Activated CD4-positive, alpha-beta T cell treated with anti-CD3 and anti-CD28 coated beads, Interleukin-10, Interleukin-2, amounts not matched to agents 100 ng/mL and 50 ng/mL, durations not matched to agents 16 hours and 8 hours (primary cell): Measurements from ENCODE around the gene KIAA1217.
"Not testable (repeated sequence)": the region's sequence is repeated elsewhere in the genome, so short reads cannot be mapped to it uniquely, and the experiment has no call there.

ENCODE experiments used
- DNase-seq: peaks from one replicate; pipeline ENCODE4 v3.0.0-alpha.2; 2020

Gene KIAA1217

DNA sequence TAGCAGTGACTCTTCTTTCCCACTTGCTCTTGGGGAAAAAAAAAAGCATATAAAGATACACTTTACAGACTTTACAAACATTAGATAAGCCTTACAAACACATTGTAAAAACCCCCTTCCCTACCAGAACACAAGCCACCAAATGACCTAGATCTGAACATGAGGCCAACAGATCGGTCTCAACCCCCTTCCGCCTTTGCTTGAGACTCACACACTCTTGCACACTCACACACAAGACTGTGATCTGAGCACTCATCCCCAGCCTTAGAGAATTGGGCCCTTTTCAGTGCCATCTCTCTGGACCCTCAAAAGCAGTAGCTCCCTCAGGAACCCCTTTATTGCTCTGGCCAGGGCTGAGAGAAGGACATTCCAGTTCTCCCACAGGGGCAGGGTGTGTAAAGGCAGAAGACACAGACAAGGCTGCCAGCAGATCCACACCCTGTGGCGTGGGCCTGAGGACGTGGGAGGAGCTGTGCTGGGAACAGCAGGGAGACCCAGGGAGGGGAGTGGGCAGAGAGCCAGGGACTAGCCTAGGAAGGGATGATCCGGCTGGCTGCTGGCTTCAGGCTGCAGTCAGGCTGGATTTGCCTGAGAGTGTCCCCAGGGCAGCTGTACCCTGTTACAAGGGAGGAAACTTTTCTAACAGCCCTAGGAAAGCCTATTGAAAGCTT lies 206.7 kb downstream of the KIAA1217 start:
- DNase-seq, result no peak

DNA sequence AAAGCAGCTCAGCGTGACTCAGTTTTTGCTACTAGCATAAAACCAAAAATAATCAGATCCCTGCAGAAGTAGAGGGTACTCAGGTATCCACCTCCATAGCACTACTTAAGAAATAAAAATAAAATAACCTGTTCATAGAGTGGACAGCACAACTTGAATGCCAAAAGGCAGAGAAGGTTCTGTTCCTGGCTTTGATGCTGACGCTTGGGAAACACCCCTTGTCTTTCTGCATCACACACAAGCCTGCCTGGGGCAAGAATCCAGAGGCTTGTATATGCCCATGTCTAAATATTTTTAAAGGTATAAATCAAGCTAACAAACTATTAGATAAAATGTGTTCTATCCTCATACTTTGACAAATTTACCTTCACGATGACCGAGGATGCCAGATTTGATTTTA lies 207.3 kb downstream of the KIAA1217 start:
- no peak for DNase-seq

GRCh38 chr10:24417053-24417452 lies 208.1 kb downstream of the KIAA1217 start:
- DNase-seq, result no peak

DNA sequence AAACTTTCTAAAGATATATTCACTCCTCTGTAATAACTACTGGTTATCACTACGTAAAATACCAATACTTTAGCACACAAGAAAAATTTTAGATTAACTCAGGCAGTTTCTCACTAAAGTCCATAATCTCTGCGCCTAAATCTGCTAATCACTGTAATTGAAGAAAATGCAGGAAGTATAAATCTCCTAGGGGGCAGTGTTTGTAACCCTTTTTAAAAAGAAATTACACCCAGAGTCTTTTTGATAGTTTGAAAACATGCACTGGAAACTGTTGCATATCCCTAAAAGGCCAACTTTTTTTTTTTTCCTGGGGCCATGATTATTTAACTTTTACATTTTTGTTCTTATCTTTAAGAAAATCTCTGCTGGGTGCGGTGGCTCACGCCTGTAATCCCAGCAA lies 209.6 kb downstream of the KIAA1217 start:
- no peak for DNase-seq

GRCh38 chr10:24419066-24419465 lies 210.1 kb downstream of the KIAA1217 start:
- no peak for DNase-seq

DNA sequence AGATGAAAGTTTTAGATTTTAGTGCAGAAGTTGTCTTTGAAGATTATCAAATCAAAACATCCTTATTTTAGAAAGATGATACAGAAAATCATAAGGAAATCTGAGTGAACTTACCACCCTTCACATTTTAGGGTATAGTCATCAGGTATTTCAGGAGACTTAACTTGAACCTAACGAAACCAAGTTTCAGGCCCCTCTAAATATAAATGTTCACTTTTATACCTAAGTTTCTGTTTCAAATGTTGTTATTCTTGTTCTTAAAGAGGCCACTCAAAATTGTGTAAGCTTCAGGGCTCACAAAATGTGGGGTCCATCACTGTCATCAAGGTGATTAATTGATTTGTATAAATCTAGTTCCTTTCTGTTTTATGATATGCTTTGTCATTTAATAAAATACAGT lies 216.2 kb downstream of the KIAA1217 start:
- DNase-seq, result no peak

GRCh38 chr10:24427678-24428409 lies 218.9 kb downstream of the KIAA1217 start:
- no peak for DNase-seq

DNA sequence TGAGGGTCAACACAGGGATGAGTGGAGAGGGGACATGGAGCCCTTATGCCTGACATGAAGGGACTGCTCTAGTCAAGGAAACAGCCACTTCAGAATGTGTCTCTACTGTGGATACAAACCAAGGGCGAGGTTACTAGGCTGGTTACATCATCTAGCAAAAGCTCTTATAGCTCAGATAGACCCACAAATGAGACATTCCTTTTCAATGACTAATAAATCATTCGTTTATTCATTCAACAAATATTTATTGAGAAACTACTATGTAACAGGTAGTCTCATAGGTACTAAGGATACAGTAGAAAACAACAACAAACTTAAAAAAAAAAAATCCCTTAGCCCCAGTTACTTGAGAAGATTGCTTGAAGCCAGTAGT lies 219.5 kb downstream of the KIAA1217 start:
- DNase-seq, result no peak

- no peak for DNase-seq
Observed at GRCh38 chr10:24430591-24430990, 221.7 kb downstream of the KIAA1217 start.

- DNase-seq, result peak; percentile 14
Observed at GRCh38 chr10:24432478-24433416, 223.8 kb downstream of the KIAA1217 start.

DNA sequence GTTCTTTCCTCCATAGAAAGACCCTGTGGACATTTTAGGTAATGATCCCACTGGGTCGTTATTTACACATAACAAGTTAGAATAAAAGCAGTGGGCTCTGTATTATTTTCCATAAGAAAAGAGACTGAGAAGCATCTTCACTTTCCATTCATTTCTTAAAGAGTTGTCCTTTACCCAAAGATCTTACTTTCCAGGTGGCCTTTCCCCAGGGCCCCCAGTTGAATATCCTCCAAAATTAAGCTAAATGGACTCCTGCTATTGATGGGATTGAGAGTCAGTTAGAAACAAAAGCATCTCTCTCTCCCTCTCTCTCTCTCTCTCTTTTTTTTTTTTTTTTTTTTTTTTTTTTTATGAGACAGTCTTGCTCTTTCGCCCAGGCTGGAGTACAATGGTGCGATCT lies 224.8 kb downstream of the KIAA1217 start:
- no peak for DNase-seq

DNA sequence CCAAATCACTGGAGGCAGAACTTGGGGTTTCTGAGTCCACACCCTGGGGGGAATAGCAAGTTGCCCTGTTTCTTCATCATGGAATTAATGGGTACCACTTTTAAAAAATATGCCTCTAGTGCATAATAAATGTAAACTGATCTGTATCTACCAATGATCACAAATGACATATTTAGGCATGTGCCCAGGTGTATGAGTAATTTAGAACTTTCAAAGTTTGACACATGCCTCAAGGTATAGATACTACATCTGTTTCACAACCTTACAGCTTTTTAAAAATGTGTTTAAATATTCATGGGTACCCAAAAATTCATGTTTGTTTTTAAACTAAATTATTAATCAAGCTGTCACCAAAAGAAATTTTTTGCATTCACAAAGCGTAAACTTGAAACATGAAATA lies 226.0 kb downstream of the KIAA1217 start:
- DNase-seq, result peak; percentile 22

GRCh38 chr10:24435374-24435773 lies 226.4 kb downstream of the KIAA1217 start:
- peak; percentile 14 for DNase-seq

DNA sequence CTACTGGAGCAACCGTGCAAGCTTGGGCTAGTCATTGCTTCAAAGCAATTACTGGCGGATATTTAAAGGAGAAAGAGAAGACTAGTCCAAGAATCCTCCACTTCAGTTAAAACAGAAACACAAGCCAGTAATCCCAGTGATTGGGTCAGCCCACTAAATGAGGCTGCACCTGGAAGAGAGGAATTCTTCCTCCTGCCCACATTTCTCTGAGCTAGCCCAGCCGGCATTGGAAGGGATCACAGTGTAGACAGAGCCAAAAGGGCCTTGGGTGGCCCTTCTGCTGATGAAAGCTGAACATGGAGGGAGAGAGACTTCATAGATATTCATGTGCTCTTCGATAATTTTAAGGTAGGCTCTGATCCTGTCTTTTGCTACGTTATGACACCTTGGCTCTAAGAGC lies 228.4 kb downstream of the KIAA1217 start:
- no peak for DNase-seq

DNA sequence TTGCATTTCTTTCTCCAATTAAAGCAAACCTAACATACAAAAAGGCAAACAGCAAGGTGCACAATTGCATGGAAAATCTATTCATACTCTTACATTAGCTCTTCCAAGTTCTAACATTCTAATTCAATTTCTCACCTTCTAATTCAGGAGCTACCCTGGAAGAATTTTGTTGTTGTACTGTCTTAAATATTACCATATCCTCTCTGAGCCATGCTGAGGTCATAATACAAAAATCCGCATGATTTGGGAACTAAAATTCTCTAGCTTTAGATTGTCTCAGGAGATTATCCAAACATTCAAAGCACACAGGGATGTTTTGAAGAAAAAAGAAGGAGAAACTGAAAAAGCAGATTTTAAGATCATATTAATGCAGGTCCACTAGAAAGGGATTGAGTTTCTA lies 229.9 kb downstream of the KIAA1217 start:
- no peak for DNase-seq

DNA sequence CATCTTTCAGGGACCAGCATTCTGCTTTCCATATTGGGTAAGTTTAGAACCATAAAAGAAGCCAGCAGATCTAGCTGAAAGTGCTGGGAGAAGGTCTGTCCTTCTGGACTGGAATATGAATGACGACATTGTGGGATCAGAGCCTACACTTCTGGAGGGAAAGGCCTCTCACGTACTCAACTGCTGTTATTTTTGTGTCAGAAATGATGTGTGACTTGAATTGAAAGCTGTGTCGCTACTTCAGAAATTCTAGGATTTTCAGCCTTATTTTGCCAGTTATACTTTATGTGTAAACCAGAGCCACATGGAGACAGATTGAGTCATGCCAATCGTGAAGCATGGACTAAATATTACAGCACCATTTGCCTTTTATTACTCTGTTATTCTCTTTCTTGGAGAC lies 231.0 kb downstream of the KIAA1217 start:
- no peak for DNase-seq

DNA sequence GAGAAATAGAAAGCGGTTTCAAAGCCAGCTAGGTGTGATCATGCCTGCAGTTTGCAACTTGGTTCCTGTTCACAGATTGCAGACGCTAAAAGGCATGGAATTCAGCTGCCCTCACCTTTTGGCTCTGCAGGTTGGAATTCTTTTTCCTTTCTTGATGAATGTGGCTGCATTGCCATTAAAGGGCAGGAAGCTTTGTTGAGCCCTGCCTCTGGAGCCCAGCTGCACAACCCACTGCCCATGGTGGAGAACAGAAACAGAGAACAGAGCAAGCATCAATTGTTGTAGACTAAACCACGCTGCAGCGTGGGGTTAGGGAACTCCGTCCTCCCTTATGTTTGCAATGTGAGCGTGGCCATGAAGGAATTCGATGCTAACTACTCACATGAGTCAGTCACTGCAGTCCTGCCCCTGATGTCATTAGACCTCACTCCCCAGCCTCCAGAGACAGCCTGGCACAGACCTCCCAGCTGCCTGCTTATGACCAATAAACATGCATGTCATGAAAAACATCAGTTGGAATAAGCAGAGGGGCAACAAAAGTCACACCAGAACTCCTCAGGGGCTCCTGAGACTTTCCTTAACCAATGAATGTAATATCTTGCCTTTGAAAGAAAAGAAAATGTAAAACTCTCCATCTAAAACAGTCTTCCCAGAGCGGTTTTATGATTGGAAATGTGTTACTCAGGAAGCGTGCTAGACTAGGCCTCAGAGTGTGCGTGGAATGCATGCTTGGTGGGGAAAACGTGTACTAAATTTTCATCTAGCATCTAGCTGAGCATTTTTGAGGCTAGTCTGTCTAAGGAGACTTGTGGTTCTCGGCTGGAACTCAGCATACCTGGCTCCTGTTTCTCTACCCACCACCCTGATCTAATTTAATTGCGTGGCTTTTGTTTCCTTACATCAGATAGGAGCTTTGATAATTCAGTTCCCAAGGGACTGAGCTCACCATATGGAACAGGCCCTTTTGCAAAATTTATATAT lies 232.2 kb downstream of the KIAA1217 start:
- no peak for DNase-seq

DNA sequence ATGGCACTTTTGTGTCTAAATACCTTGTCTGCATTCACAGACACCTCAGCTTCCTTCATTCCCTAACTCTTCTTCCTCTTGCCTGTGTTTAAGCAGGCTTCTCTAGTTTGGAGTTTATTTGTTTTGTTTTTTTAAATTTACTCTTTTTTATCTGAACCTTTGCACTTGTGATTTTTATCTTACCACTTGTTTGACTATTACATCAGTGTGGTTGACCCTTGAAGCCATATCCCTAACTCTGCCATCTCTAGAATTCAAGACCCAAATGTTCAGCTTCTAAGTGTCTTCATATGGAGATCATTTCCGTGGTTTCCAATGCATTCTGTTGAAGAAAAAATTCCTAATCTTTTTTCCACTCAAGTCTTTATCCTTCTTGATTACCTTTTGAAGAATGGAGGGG lies 233.3 kb downstream of the KIAA1217 start:
- DNase-seq, result no peak

- DNase-seq, result not testable (repeated sequence)
Observed at GRCh38 chr10:24442641-24443174, 233.8 kb downstream of the KIAA1217 start.

GRCh38 chr10:24444337-24444736 lies 235.4 kb downstream of the KIAA1217 start:
- DNase-seq, result peak; percentile 68

DNA sequence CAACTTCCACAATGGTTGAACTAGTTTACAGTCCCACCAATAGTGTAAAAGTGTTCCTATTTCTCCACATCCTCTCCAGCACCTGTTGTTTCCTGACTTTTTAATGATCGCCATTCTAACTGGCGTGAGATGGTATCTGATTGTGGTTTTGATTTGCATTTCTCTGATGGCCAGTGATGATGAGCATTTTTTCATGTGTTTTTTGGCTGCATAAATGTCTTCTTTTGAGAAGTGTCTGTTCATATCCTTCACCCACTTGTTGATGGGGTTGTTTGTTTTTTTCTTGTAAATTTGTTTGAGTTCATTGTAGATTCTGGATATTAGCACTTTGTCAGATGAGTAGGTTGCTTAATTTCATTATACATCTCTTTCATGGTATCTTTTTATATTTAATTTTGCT lies 237.0 kb downstream of the KIAA1217 start:
- not testable (repeated sequence) for DNase-seq

- no peak for DNase-seq
Observed at GRCh38 chr10:24446739-24447138, 237.8 kb downstream of the KIAA1217 start.
